SK-MEL-5 (cell line): ENCODE results near the gene IFRD1. TPM values are rescaled to one million over a fixed set of nuclear protein-coding genes. Genes with fewer than 3 reads are reported as not detected.
A peak's percentile ranks its signal among the peaks of the same experiment; 100 is the strongest.
"Not testable (repeated sequence)": the region's sequence is repeated elsewhere in the genome, so short reads cannot be mapped to it uniquely, and the experiment has no call there.

Experiments used
- DNase-seq: peaks from one replicate; pipeline ENCODE4 v3.0.0-alpha.2; 2016; ENCODE audit warnings: low read depth, low spot score
- in situ Hi-C: cut with HindIII; loops from 2 replicates; pipeline ENCODE4 v1.10.0; 2016; ENCODE audit warnings: low sequenced_read_pairs, high pct_unique_total_duplicates, low pct_unique_long_range_greater_than_20kb
- total RNA-seq: library from RNA; depleted of rRNA; stranded (reverse); fragments of >200 nt; shearing (Covaris generic); gene quantifications from 2 replicates; pipeline ENCODE4 v1.2.3, GENCODE V29; 2014

The IFRD1 gene
- total RNA-seq, 1 experiment from 2014 or later: 69.3 TPM

- no peak for DNase-seq
- in situ Hi-C loops: no loop called here
These were observed 19.6 kb upstream of the IFRD1 start for GRCh38 chr7:112430649-112431048.

- no peak for DNase-seq
- in situ Hi-C loops: no loop called here
These were observed 18.5 kb upstream of the IFRD1 start for GRCh38 chr7:112431803-112432202.

GRCh38 chr7:112433289-112433688, 17.0 kb upstream of the IFRD1 start:
- in situ Hi-C loops: no loop called here
- DNase-seq: no peak

GRCh38 chr7:112437072-112437471, 13.2 kb upstream of the IFRD1 start:
- DNase-seq: no peak
- in situ Hi-C loops: no loop called here

- in situ Hi-C loops: no loop called here
- no peak for DNase-seq
These were observed 10.8 kb upstream of the IFRD1 start for GRCh38 chr7:112439476-112439875.

- DNase-seq: no peak
- in situ Hi-C loops: no loop called here
These were observed 8.1 kb upstream of the IFRD1 start for GRCh38 chr7:112442210-112442609.

GRCh38 chr7:112444505-112444904, 5.8 kb upstream of the IFRD1 start:
- in situ Hi-C loops: no loop called here
- no peak for DNase-seq

GRCh38 chr7:112446431-112446830, 3.8 kb upstream of the IFRD1 start:
- in situ Hi-C loops: no loop called here
- no peak for DNase-seq

- in situ Hi-C loops: no loop called here
- no peak for DNase-seq
These were observed 2.9 kb upstream of the IFRD1 start for GRCh38 chr7:112447406-112447805.

GRCh38 chr7:112448381-112448780, 1.9 kb upstream of the IFRD1 start:
- in situ Hi-C loops: no loop called here
- no peak for DNase-seq

GRCh38 chr7:112448891-112449290, 1.4 kb upstream of the IFRD1 start:
- DNase-seq: no peak
- in situ Hi-C loops: no loop called here

GRCh38 chr7:112449353-112449752, 907 bp upstream of the IFRD1 start:
- DNase-seq: peak; percentile 19
- in situ Hi-C loops: no loop called here

GRCh38 chr7:112450807-112451761, 824 bp downstream of the IFRD1 start:
- in situ Hi-C loops: no loop called here
- DNase-seq: peak; percentile 99

- peak; percentile 90 for DNase-seq
- in situ Hi-C loops: no loop called here
These were observed 2.0 kb downstream of the IFRD1 start for GRCh38 chr7:112452102-112452888.

GRCh38 chr7:112453505-112454171, 3.4 kb downstream of the IFRD1 start:
- in situ Hi-C loops: no loop called here
- DNase-seq: peak; percentile 37

GRCh38 chr7:112454191-112454590, 3.9 kb downstream of the IFRD1 start:
- DNase-seq, in situ Hi-C loops: not testable (repeated sequence)

GRCh38 chr7:112459645-112460044, 9.4 kb downstream of the IFRD1 start:
- DNase-seq: no peak

GRCh38 chr7:112462236-112462635, 12.0 kb downstream of the IFRD1 start:
- in situ Hi-C loops: no loop called here
- peak; percentile 58 for DNase-seq

More at GRCh38 chr7:112459645-112460044, 9.4 kb downstream of the IFRD1 start:
- in situ Hi-C loops: no loop called here
